ENCODE results near the gene IRGC.

DNA sequence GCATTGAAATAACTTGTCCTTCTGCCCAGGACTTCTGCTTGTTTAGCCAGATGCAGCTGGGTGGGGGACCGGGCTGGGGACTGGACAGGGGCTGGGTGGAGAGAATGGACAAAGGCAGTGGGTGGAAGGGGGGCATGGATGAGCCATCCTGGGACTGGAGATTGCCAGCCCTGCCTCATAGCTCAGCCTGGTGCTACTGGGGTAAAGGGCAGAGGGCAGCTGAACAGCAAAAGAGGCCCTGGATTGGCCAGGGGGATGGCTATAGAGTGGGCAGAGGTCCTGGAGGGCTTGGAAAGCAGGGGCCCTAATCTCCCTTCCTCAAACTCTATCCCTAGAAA is 28.2 kb upstream of the IRGC start:
- TF ChIP-seq POLR2A (IDR thresholded peaks at IDR 0.05), result no peak
- TF ChIP-seq CTCF (IDR thresholded peaks at IDR 0.05), result no peak
- no peak for TF ChIP-seq POLR2AphosphoS5 (IDR thresholded peaks at IDR 0.05)

All from transverse colon (tissue), 4 donors.